Liver (tissue), 9 donors: ENCODE data around the gene CNDP2. TPM values are rescaled to one million over a fixed set of nuclear protein-coding genes. Genes with fewer than 3 reads are reported as not detected.

ENCODE experiments used
- DNase-seq: peaks from one replicate; pipeline ENCODE4 v3.0.0-alpha.2; 2017; ENCODE audit warnings: low spot score
- H3K27ac ChIP-seq, 2 donors: one replicate each; pipeline ENCODE4 v1.7.0; 2013; ENCODE audit warnings: inconsistent platforms in 2 of 2, low read length in 2 of 2, control low read depth in 1 of 2, low read depth in 1 of 2, mild to moderate bottlenecking in 1 of 2
- H3K27me3 ChIP-seq, 4 donors: one replicate each; pipeline versions ENCODE4 v1.6.1 to v1.7.0; 2013; ENCODE audit warnings: low read length in 3 of 4, inconsistent platforms in 1 of 4, mild to moderate bottlenecking in 1 of 4, moderate library complexity in 1 of 4; ENCODE audit not compliant: control insufficient read depth in 4 of 4, insufficient read depth in 4 of 4
- H3K36me3 ChIP-seq, 4 donors: one replicate each; pipeline versions ENCODE4 v1.6.1 to v1.7.0; 2013; ENCODE audit warnings: low read length in 3 of 4, mild to moderate bottlenecking in 3 of 4, low read depth in 1 of 4, moderate library complexity in 1 of 4; ENCODE audit not compliant: control insufficient read depth in 4 of 4, insufficient read depth in 3 of 4
- H3K4me1 ChIP-seq, 4 donors: one replicate each; pipeline versions ENCODE4 v1.6.1 to v1.7.0; 2013; ENCODE audit warnings: low read length in 3 of 4, mild to moderate bottlenecking in 3 of 4, moderate library complexity in 1 of 4; ENCODE audit not compliant: control insufficient read depth in 4 of 4, insufficient read depth in 4 of 4
- H3K4me3 ChIP-seq, 3 donors: one replicate each; pipeline versions ENCODE4 v1.6.1 to v1.7.0; 2013; ENCODE audit warnings: low read length in 3 of 3, control low read depth in 1 of 3, low read depth in 1 of 3, mild to moderate bottlenecking in 1 of 3
- H3K9ac ChIP-seq, 2 donors: one replicate each; pipeline ENCODE4 v1.7.0; 2013; ENCODE audit warnings: low read length in 2 of 2, mild to moderate bottlenecking in 2 of 2, moderate library complexity in 2 of 2, control low read depth in 1 of 2, low read depth in 1 of 2
- H3K9me3 ChIP-seq, 4 donors: one replicate each; pipeline versions ENCODE4 v1.6.1 to v1.7.0; 2013; ENCODE audit warnings: low read length in 3 of 4; ENCODE audit not compliant: control insufficient read depth in 4 of 4
- EGR1 ChIP-seq, 2 donors: IDR thresholded peaks; 2 replicates each; pipeline ENCODE4 v1.6.1; 2016 to 2018; ENCODE audit warnings: antibody characterized with exemption in 2 of 2, low read depth in 2 of 2
- FOXA2 ChIP-seq: IDR thresholded peaks from 2 replicates; pipeline ENCODE4 v1.6.1; 2016; ENCODE audit warnings: antibody characterized with exemption
- HNF4A ChIP-seq, 2 donors: conservative IDR thresholded peaks; 2 replicates each; pipeline ENCODE4 v1.6.1; 2016; ENCODE audit warnings: antibody characterized with exemption in 2 of 2, mild to moderate bottlenecking in 2 of 2
- JUND ChIP-seq, 2 donors: IDR thresholded peaks; 2 replicates each; pipeline ENCODE4 v1.6.1; 2016; ENCODE audit warnings: antibody characterized with exemption in 2 of 2
- NR2F2 ChIP-seq: IDR thresholded peaks from 2 replicates; pipeline ENCODE4 v1.6.1; 2016; ENCODE audit warnings: antibody characterized with exemption
- RAD21 ChIP-seq, 2 donors: IDR thresholded peaks; 2 replicates each; pipeline ENCODE4 v1.6.1; 2016; ENCODE audit warnings: antibody characterized with exemption in 2 of 2, mild to moderate bottlenecking in 2 of 2
- RXRA ChIP-seq, 2 donors: IDR thresholded peaks; 2 replicates each; pipeline ENCODE4 v1.6.1; 2017 to 2018; ENCODE audit warnings: antibody characterized with exemption in 2 of 2, mild to moderate bottlenecking in 1 of 2
- SP1 ChIP-seq: IDR thresholded peaks from 2 replicates; pipeline ENCODE4 v1.6.1; 2018; ENCODE audit warnings: antibody characterized with exemption, mild to moderate bottlenecking
- TAF1 ChIP-seq: conservative IDR thresholded peaks from 2 replicates; pipeline ENCODE4 v1.6.1; 2016; ENCODE audit warnings: antibody characterized with exemption, mild to moderate bottlenecking
- YY1 ChIP-seq: IDR thresholded peaks from 2 replicates; pipeline ENCODE4 v1.6.1; 2016; ENCODE audit warnings: antibody characterized with exemption, mild to moderate bottlenecking
- WGBS: extraction: QIAGEN DNeasy Blood & Tissue Kit; methylation state at CpG from one replicate; pipeline ENCODE4 v1.1.7; 2013; 5-methylcytosine and 5-hydroxymethylcytosine counted together
- polyA plus RNA-seq, 2 donors: library from polyadenylated mRNA; stranded (reverse) in 1 of 2; unstranded in 1 of 2; fragments of 200-250 nt in 1 of 2; fragments of >200 nt in 1 of 2; fragmentation: Nextera tagmentation in 1 of 2; extraction: Ambion mirVana in 1 of 2; gene quantifications; one replicate each; pipeline versions ENCODE4 v1.2.1 to v1.2.3, GENCODE V29; 2013 to 2015
- total RNA-seq, 2 donors: library from RNA; depleted of rRNA; stranded (reverse); fragments of >200 nt; gene quantifications; one replicate each; pipeline ENCODE4 v1.2.3, GENCODE V29; 2014
- TF ChIP-seq, protein P1 (sequence below): IDR thresholded peaks from 2 replicates; pipeline ENCODE4 v1.6.1; 2016; ENCODE audit warnings: antibody characterized with exemption, mild to moderate bottlenecking
- TF ChIP-seq, protein P2 (sequence below): fragments of 150-350 bp; IDR thresholded peaks from 2 replicates; pipeline ENCODE4 v1.5.1; 2017; ENCODE audit warnings: improper control_type of control experiment, low read depth, low read length; ENCODE audit not compliant: missing input control
- TF ChIP-seq, protein P3 (sequence below): IDR thresholded peaks from 2 replicates; pipeline ENCODE4 v1.6.1; 2016; ENCODE audit warnings: antibody characterized with exemption
- TF ChIP-seq, protein P4 (sequence below): IDR thresholded peaks from 2 replicates; pipeline ENCODE4 v1.6.1; 2016; ENCODE audit warnings: antibody characterized with exemption
- TF ChIP-seq, protein P5 (sequence below): IDR thresholded peaks from 2 replicates; pipeline ENCODE4 v1.6.1; 2016; ENCODE audit warnings: antibody characterized with exemption
- donor health status: healthy.
- donor health status: healthy.
- donor health status: healthy.
- donor health status: healthy.
- donor health status: healthy.

CNDP2 gene
- total and polyA plus RNA-seq, 4 donors, result 65.5 to 167 (median 141) TPM

DNA sequence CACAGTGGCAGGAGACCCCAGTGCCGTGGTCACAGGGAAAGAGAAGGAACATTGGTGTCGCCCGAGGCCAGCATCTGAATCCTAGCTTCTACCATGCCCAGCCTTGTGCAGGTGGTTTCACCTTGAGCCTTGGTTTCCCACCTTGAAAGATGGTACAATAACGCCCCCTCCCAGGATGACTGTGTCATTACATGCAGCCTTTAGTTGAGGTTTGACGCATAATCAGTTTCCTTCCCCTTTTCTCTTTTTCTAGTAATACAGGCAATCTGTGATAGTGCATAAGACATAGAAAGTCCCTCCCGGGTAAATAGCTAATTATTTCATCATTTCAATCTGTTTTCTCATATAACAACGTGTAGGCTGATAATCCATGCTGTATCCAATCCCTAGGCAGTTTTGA lies 71.7 kb downstream of the CNDP2 start:
- Histone ChIP-seq H3K9me3 (no peaks in the 10 kb centered on the region), H3K4me3 (no peak overlapping the region), H3K27me3 (no peaks in the 10 kb centered on the region), H3K36me3 (peaks cover 0 to 3% (median 0%) of the 10 kb centered on the region in 4 donors), H3K27ac (no peak overlapping the region), H3K9ac (no peak overlapping the region), H3K4me1 (peaks cover 3 to 16% (median 8%) of the 10 kb centered on the region in 4 donors)
- TF ChIP-seq TAF1 (no peak), HNF4A (conservative IDR thresholded peaks at IDR 0.05) (no peak), JUND (IDR thresholded peaks at IDR 0.05) (no peak), RXRA (IDR thresholded peaks at IDR 0.05) (no peak), SP1 (no peak), YY1 (no peak), FOXA2 (no peak)
- TF ChIP-seq, protein P1, sequence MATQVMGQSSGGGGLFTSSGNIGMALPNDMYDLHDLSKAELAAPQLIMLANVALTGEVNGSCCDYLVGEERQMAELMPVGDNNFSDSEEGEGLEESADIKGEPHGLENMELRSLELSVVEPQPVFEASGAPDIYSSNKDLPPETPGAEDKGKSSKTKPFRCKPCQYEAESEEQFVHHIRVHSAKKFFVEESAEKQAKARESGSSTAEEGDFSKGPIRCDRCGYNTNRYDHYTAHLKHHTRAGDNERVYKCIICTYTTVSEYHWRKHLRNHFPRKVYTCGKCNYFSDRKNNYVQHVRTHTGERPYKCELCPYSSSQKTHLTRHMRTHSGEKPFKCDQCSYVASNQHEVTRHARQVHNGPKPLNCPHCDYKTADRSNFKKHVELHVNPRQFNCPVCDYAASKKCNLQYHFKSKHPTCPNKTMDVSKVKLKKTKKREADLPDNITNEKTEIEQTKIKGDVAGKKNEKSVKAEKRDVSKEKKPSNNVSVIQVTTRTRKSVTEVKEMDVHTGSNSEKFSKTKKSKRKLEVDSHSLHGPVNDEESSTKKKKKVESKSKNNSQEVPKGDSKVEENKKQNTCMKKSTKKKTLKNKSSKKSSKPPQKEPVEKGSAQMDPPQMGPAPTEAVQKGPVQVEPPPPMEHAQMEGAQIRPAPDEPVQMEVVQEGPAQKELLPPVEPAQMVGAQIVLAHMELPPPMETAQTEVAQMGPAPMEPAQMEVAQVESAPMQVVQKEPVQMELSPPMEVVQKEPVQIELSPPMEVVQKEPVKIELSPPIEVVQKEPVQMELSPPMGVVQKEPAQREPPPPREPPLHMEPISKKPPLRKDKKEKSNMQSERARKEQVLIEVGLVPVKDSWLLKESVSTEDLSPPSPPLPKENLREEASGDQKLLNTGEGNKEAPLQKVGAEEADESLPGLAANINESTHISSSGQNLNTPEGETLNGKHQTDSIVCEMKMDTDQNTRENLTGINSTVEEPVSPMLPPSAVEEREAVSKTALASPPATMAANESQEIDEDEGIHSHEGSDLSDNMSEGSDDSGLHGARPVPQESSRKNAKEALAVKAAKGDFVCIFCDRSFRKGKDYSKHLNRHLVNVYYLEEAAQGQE, result no peak
- TF ChIP-seq, protein P2, sequence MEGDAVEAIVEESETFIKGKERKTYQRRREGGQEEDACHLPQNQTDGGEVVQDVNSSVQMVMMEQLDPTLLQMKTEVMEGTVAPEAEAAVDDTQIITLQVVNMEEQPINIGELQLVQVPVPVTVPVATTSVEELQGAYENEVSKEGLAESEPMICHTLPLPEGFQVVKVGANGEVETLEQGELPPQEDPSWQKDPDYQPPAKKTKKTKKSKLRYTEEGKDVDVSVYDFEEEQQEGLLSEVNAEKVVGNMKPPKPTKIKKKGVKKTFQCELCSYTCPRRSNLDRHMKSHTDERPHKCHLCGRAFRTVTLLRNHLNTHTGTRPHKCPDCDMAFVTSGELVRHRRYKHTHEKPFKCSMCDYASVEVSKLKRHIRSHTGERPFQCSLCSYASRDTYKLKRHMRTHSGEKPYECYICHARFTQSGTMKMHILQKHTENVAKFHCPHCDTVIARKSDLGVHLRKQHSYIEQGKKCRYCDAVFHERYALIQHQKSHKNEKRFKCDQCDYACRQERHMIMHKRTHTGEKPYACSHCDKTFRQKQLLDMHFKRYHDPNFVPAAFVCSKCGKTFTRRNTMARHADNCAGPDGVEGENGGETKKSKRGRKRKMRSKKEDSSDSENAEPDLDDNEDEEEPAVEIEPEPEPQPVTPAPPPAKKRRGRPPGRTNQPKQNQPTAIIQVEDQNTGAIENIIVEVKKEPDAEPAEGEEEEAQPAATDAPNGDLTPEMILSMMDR, result no peak
- TF ChIP-seq, protein P3, sequence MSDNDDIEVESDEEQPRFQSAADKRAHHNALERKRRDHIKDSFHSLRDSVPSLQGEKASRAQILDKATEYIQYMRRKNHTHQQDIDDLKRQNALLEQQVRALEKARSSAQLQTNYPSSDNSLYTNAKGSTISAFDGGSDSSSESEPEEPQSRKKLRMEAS, result no peak
- TF ChIP-seq, protein P4, sequence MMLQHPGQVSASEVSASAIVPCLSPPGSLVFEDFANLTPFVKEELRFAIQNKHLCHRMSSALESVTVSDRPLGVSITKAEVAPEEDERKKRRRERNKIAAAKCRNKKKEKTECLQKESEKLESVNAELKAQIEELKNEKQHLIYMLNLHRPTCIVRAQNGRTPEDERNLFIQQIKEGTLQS, result no peak
- TF ChIP-seq, protein P5, sequence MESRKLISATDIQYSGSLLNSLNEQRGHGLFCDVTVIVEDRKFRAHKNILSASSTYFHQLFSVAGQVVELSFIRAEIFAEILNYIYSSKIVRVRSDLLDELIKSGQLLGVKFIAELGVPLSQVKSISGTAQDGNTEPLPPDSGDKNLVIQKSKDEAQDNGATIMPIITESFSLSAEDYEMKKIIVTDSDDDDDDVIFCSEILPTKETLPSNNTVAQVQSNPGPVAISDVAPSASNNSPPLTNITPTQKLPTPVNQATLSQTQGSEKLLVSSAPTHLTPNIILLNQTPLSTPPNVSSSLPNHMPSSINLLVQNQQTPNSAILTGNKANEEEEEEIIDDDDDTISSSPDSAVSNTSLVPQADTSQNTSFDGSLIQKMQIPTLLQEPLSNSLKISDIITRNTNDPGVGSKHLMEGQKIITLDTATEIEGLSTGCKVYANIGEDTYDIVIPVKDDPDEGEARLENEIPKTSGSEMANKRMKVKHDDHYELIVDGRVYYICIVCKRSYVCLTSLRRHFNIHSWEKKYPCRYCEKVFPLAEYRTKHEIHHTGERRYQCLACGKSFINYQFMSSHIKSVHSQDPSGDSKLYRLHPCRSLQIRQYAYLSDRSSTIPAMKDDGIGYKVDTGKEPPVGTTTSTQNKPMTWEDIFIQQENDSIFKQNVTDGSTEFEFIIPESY, result no peak
- no peak for DNase-seq
- WGBS, result 74% methylated on average over 7 of the region's 7 CpGs

DNA sequence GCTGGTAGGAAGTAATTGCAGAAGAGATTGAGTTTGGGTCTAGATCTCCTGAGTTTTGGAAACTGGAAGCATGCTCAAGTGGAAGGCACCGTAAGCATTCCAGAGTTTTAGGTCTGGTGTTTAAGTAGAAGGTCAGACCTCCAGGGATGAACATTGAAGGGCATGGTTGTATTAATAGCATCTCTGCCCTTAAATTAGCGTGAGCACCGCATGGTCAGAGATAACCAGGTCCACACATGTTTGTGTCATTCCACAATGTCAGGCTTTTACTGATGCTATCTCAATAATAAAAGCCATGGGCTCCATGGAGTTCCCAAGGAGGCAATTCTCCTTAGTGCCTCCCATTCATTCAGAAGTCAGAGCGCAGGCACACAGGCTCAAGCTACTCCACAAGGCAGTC lies 73.2 kb downstream of the CNDP2 start:
- 92% methylated on average over 4 of the region's 4 CpGs for WGBS
- Histone ChIP-seq H3K36me3 (peaks cover 0 to 3% (median 0%) of the 10 kb centered on the region in 4 donors), H3K9me3 (no peaks in the 10 kb centered on the region), H3K27ac (no peak overlapping the region), H3K9ac (no peak overlapping the region), H3K4me1 (peaks cover 1 to 16% (median 7%) of the 10 kb centered on the region in 4 donors), H3K4me3 (no peak overlapping the region), H3K27me3 (no peaks in the 10 kb centered on the region)
- TF ChIP-seq SP1 (no peak), JUND (IDR thresholded peaks at IDR 0.05) (no peak), TAF1 (no peak), FOXA2 (no peak), RAD21 (IDR thresholded peaks at IDR 0.05) (no peak), NR2F2 (no peak), EGR1 (IDR thresholded peaks at IDR 0.05; ENCODE audit: low read depth in 2 of 2) (no peak)
- TF ChIP-seq, protein P2, result no peak
- TF ChIP-seq, protein P3, result no peak
- TF ChIP-seq, protein P1, result no peak
- no peak for DNase-seq
